Gastroesophageal sphincter (tissue), 3 donors: ENCODE measurements around the gene TMEM138.
"Not testable (repeated sequence)": the region's sequence is repeated elsewhere in the genome, so short reads cannot be mapped to it uniquely, and the experiment has no call there.

Source experiments
- EP300 ChIP-seq: sonication (generic); formaldehyde crosslinking; IDR thresholded peaks from one replicate; pipeline ENCODE4 v1.6.1; 2017; ENCODE audit warnings: antibody characterized with exemption, mild to moderate bottlenecking
- POLR2A ChIP-seq, 2 donors: fragments of 450-650 bp; IDR thresholded peaks; one replicate each; pipeline ENCODE4 v1.6.1; 2017; ENCODE audit warnings: antibody characterized with exemption in 2 of 2, mild to moderate bottlenecking in 2 of 2, moderate library complexity in 1 of 2
- TF ChIP-seq, protein P1 (sequence below), 4 experiments: fragments of 200-600 bp in 2 of 4; fragments of 450-650 bp in 2 of 4; sonication (generic) in 1 of 4; IDR thresholded peaks; one replicate each; pipeline ENCODE4 v1.5.1; 2017 to 2019; ENCODE audit warnings: antibody characterized with exemption in 4 of 4, mild to moderate bottlenecking in 2 of 4, moderate library complexity in 2 of 4

DNA sequence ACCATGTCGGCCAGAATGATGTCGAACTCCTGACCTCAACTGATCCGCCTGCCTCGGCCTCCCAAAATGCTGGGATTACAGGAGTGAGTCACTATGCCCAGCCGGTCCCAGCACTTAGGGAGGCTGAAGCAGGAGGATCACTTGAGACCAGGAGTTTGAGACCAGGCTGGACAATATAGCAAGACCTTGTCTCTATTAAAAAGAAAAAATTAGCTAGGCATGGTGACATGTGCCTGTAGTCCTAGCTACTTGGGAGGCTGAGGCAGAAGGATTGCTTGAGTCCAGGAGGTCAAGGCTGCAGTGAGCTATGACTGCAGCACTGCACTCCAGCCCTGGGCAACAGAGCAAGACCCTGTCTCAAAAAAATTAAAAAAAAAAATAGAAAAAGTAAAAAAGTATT is 21.7 kb downstream of the TMEM138 start:
- not testable (repeated sequence) for TF ChIP-seq EP300; POLR2A (IDR thresholded peaks at IDR 0.05)
- TF ChIP-seq, protein P1, sequence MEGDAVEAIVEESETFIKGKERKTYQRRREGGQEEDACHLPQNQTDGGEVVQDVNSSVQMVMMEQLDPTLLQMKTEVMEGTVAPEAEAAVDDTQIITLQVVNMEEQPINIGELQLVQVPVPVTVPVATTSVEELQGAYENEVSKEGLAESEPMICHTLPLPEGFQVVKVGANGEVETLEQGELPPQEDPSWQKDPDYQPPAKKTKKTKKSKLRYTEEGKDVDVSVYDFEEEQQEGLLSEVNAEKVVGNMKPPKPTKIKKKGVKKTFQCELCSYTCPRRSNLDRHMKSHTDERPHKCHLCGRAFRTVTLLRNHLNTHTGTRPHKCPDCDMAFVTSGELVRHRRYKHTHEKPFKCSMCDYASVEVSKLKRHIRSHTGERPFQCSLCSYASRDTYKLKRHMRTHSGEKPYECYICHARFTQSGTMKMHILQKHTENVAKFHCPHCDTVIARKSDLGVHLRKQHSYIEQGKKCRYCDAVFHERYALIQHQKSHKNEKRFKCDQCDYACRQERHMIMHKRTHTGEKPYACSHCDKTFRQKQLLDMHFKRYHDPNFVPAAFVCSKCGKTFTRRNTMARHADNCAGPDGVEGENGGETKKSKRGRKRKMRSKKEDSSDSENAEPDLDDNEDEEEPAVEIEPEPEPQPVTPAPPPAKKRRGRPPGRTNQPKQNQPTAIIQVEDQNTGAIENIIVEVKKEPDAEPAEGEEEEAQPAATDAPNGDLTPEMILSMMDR (IDR thresholded peaks at IDR 0.05), result not testable (repeated sequence)
